Loucy (cell line): Measurements from ENCODE around the gene CAMK1D.

ENCODE experiments used
- CTCF ChIP-seq: fragments of 200-600 bp; sonication (generic); conservative IDR thresholded peaks from 2 replicates; pipeline ENCODE4 v1.5.1; 2014; ENCODE audit warnings: mild to moderate bottlenecking, antibody characterized with exemption, low read length
- EZH2phosphoT487 ChIP-seq: fragments of 200-600 bp; IDR thresholded peaks from 2 replicates; pipeline ENCODE4 v1.6.1; 2018; ENCODE audit warnings: antibody characterized with exemption, mild to moderate bottlenecking, moderate library complexity, borderline replicate concordance

- TF ChIP-seq CTCF (no peak), EZH2phosphoT487 (no peak)
These were observed 360.8 kb downstream of the CAMK1D start for GRCh38 chr10:12710157-12710556.
